ENCODE results near the gene TBKBP1. TPM values are rescaled to one million over a fixed set of nuclear protein-coding genes. Genes with fewer than 3 reads are reported as not detected.

Gene TBKBP1
- total and polyA plus RNA-seq, 8 donors = 10.6 to 33.9 (median 25.9) TPM

GRCh38 chr17:47699536-47699840 is 5.5 kb downstream of the TBKBP1 start:
- ATAC-seq (no peak), DNase-seq (peak in 1 of 4 donors; percentile 24)
- H3K36me3 ChIP-seq = peaks cover 0 to 51% of the 10 kb centered on the region in 2 donors
- no peak overlapping the region for H3K27ac ChIP-seq
- H3K4me3 ChIP-seq = no peak overlapping the region
- no peaks in the 10 kb centered on the region for H3K27me3 ChIP-seq
- TF ChIP-seq CTCF (IDR thresholded peaks at IDR 0.05) = no peak
- intact Hi-C loops (cut with DNase I) = no loop called here
- no peaks in the 10 kb centered on the region for H3K9me3 ChIP-seq
- H3K4me1 ChIP-seq = peaks cover 0 to 51% of the 10 kb centered on the region in 2 donors

GRCh38 chr17:47700471-47701449 is 6.8 kb downstream of the TBKBP1 start:
- intact Hi-C loops (cut with DNase I) = no loop called here
- Histone ChIP-seq H3K4me3 (no peak overlapping the region), H3K9me3 (no peaks in the 10 kb centered on the region), H3K27ac (no peak overlapping the region), H3K36me3 (peaks cover 0 to 51% of the 10 kb centered on the region in 2 donors), H3K27me3 (no peaks in the 10 kb centered on the region), H3K4me1 (peaks cover 0 to 54% of the 10 kb centered on the region in 2 donors)
- ATAC-seq (no peak), DNase-seq (peak in 1 of 4 donors; percentile 27)
- no peak for TF ChIP-seq CTCF (IDR thresholded peaks at IDR 0.05)

DNA sequence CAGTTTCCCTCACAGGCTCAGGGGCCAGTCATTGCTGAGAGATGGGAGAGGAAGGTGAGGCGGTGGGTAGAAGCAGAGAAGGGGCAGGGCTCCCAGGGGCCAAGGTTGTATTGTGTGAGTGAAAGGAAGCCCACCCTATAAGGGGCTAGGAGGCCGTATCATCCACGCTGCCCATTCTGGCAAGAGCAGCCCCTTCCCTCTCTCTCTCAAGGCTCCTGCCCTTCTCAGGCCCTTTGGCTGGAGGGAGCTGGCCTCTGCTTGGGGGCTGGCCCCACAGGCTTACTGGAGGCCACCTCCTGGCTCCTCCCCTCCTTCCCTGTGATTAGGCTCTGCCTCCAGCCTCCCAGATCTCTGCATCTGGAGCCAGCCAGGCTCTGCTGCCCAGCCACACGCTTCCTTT is 7.6 kb downstream of the TBKBP1 start:
- ATAC-seq (no peak), DNase-seq (peak in 1 of 4 donors; percentile 22)
- no peaks in the 10 kb centered on the region for H3K9me3 ChIP-seq
- no peak for TF ChIP-seq CTCF (IDR thresholded peaks at IDR 0.05)
- H3K27ac ChIP-seq = no peak overlapping the region
- peaks cover 0 to 54% of the 10 kb centered on the region in 2 donors for H3K4me1 ChIP-seq
- intact Hi-C loops (cut with DNase I) = no loop called here
- no peaks in the 10 kb centered on the region for H3K27me3 ChIP-seq
- peaks cover 0 to 48% of the 10 kb centered on the region in 2 donors for H3K36me3 ChIP-seq
- H3K4me3 ChIP-seq = no peak overlapping the region

GRCh38 chr17:47702391-47702995 is 8.5 kb downstream of the TBKBP1 start:
- Histone ChIP-seq H3K9me3 (no peaks in the 10 kb centered on the region), H3K4me1 (peaks cover 0 to 53% of the 10 kb centered on the region in 2 donors), H3K27me3 (no peaks in the 10 kb centered on the region), H3K36me3 (peaks cover 0 to 39% of the 10 kb centered on the region in 2 donors), H3K27ac (no peak overlapping the region), H3K4me3 (no peak overlapping the region)
- intact Hi-C loops (cut with DNase I) = no loop called here
- peak in 1 of 4 donors; percentile 13 for DNase-seq
- TF ChIP-seq CTCF (IDR thresholded peaks at IDR 0.05) = no peak
- no peak for ATAC-seq

DNA sequence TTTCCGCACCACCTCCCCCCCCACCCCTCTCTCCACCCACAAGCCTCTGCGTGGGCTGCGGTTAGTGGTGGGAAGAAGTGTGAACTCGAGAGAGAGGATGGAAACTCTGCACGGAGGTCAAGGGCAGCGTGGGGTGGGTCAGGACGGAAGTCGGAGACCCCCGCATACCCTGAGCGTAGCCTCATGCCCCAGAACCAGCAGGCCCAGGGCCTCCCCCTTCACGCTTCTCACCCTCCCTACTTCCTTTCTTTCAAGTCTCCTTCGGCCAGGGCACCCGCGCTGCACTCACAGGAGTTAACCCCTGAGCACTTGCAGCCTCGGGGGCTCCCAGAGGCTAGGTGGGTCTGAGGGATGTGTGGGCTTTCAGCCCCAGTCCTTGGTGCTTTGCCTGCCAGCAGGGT is 9.2 kb downstream of the TBKBP1 start:
- DNase-seq (no peak), ATAC-seq (no peak)
- Histone ChIP-seq H3K27ac (peak overlapping the region in 1 of 2 donors; percentile 41), H3K4me1 (peaks cover 0 to 54% of the 10 kb centered on the region in 2 donors), H3K36me3 (peaks cover 0 to 39% of the 10 kb centered on the region in 2 donors), H3K27me3 (no peaks in the 10 kb centered on the region), H3K9me3 (no peaks in the 10 kb centered on the region), H3K4me3 (no peak overlapping the region)
- TF ChIP-seq CTCF (IDR thresholded peaks at IDR 0.05) = no peak
- intact Hi-C loops (cut with DNase I) = no loop called here
